HEK293 (cell line): ENCODE data around the gene FOXN3.
"Not testable (repeated sequence)": the region's sequence is repeated elsewhere in the genome, so short reads cannot be mapped to it uniquely, and the experiment has no call there.

ENCODE experiments used
- EGR2 ChIP-seq: fragments of 450-650 bp; formaldehyde crosslinking; IDR thresholded peaks from 2 replicates; pipeline ENCODE4 v1.5.1; 2016; ENCODE audit warnings: low read depth, missing biosample characterization, missing genetic modification characterization
- SETDB1 ChIP-seq: IDR thresholded peaks from one replicate; pipeline ENCODE4 v1.6.1; 2017; ENCODE audit warnings: mild to moderate bottlenecking, low read length, moderate library complexity, mixed read lengths; ENCODE audit not compliant: insufficient read length
- ZBTB48 ChIP-seq: fragments of 450-650 bp; formaldehyde crosslinking; IDR thresholded peaks from 2 replicates; pipeline ENCODE4 v1.5.1; 2016; ENCODE audit warnings: missing biosample characterization, missing genetic modification characterization
- TF ChIP-seq, protein P1 (sequence below): fragments of 450-650 bp; formaldehyde crosslinking; conservative IDR thresholded peaks from 2 replicates; pipeline ENCODE4 v1.5.1; 2016; ENCODE audit warnings: low read depth, missing biosample characterization, missing genetic modification characterization
- TF ChIP-seq, protein P2 (sequence below): fragments of 450-650 bp; formaldehyde crosslinking; IDR thresholded peaks from 2 replicates; pipeline ENCODE4 v1.5.1; 2016; ENCODE audit warnings: missing biosample characterization, missing genetic modification characterization
- TF ChIP-seq, protein P3 (sequence below): fragments of 450-650 bp; formaldehyde crosslinking; IDR thresholded peaks from 2 replicates; pipeline ENCODE4 v1.5.1; 2016; ENCODE audit warnings: missing biosample characterization, missing genetic modification characterization

DNA sequence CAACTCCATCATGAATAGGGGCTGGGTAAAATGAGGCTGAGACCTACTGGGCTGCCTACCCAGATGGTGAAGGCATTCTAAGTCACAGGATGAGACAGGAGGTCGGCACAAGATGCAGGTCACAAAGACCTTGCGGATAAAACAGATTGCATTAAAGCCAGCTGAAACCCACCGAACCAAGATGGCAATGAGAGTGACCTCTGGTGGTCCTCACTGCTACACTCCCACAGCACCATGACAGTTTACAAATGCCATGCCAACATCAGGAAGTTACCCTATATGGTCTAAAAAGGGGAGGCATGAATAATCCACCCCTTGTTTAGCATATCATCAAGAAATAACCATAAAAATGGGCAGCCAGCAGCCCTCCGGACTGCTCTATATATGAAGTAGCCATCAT, 122.6 kb downstream of the FOXN3 start:
- TF ChIP-seq, protein P1, sequence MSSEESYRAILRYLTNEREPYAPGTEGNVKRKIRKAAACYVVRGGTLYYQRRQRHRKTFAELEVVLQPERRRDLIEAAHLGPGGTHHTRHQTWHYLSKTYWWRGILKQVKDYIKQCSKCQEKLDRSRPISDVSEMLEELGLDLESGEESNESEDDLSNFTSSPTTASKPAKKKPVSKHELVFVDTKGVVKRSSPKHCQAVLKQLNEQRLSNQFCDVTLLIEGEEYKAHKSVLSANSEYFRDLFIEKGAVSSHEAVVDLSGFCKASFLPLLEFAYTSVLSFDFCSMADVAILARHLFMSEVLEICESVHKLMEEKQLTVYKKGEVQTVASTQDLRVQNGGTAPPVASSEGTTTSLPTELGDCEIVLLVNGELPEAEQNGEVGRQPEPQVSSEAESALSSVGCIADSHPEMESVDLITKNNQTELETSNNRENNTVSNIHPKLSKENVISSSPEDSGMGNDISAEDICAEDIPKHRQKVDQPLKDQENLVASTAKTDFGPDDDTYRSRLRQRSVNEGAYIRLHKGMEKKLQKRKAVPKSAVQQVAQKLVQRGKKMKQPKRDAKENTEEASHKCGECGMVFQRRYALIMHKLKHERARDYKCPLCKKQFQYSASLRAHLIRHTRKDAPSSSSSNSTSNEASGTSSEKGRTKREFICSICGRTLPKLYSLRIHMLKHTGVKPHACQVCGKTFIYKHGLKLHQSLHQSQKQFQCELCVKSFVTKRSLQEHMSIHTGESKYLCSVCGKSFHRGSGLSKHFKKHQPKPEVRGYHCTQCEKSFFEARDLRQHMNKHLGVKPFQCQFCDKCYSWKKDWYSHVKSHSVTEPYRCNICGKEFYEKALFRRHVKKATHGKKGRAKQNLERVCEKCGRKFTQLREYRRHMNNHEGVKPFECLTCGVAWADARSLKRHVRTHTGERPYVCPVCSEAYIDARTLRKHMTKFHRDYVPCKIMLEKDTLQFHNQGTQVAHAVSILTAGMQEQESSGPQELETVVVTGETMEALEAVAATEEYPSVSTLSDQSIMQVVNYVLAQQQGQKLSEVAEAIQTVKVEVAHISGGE (tag by site-specific recombination): not testable (repeated sequence)
- TF ChIP-seq SETDB1; ZBTB48 (tag by site-specific recombination); EGR2 (tag by site-specific recombination): not testable (repeated sequence)
- TF ChIP-seq, protein P2, sequence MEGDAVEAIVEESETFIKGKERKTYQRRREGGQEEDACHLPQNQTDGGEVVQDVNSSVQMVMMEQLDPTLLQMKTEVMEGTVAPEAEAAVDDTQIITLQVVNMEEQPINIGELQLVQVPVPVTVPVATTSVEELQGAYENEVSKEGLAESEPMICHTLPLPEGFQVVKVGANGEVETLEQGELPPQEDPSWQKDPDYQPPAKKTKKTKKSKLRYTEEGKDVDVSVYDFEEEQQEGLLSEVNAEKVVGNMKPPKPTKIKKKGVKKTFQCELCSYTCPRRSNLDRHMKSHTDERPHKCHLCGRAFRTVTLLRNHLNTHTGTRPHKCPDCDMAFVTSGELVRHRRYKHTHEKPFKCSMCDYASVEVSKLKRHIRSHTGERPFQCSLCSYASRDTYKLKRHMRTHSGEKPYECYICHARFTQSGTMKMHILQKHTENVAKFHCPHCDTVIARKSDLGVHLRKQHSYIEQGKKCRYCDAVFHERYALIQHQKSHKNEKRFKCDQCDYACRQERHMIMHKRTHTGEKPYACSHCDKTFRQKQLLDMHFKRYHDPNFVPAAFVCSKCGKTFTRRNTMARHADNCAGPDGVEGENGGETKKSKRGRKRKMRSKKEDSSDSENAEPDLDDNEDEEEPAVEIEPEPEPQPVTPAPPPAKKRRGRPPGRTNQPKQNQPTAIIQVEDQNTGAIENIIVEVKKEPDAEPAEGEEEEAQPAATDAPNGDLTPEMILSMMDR: not testable (repeated sequence)
- TF ChIP-seq, protein P3, sequence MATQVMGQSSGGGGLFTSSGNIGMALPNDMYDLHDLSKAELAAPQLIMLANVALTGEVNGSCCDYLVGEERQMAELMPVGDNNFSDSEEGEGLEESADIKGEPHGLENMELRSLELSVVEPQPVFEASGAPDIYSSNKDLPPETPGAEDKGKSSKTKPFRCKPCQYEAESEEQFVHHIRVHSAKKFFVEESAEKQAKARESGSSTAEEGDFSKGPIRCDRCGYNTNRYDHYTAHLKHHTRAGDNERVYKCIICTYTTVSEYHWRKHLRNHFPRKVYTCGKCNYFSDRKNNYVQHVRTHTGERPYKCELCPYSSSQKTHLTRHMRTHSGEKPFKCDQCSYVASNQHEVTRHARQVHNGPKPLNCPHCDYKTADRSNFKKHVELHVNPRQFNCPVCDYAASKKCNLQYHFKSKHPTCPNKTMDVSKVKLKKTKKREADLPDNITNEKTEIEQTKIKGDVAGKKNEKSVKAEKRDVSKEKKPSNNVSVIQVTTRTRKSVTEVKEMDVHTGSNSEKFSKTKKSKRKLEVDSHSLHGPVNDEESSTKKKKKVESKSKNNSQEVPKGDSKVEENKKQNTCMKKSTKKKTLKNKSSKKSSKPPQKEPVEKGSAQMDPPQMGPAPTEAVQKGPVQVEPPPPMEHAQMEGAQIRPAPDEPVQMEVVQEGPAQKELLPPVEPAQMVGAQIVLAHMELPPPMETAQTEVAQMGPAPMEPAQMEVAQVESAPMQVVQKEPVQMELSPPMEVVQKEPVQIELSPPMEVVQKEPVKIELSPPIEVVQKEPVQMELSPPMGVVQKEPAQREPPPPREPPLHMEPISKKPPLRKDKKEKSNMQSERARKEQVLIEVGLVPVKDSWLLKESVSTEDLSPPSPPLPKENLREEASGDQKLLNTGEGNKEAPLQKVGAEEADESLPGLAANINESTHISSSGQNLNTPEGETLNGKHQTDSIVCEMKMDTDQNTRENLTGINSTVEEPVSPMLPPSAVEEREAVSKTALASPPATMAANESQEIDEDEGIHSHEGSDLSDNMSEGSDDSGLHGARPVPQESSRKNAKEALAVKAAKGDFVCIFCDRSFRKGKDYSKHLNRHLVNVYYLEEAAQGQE (tag by site-specific recombination): not testable (repeated sequence)
